ENCODE results near the gene SLC43A3. TPM values are rescaled to one million over a fixed set of nuclear protein-coding genes. Genes with fewer than 3 reads are reported as not detected.

Gene SLC43A3
- total and polyA plus RNA-seq, 9 of the 15 experiments (the other 6 are each of a cell fraction or from before 2014, with no cell fraction given) = 63.7 to 281 (median 139) TPM

- TF ChIP-seq ATF2 (CRISPR knock-in tag; IDR thresholded peaks at IDR 0.05) (no peak), ZNF24 (IDR thresholded peaks at IDR 0.05) (0 out of 2 replicates have a peak, but pooled peaks have one; percentile 51), L3MBTL2 (IDR thresholded peaks at IDR 0.05) (peak; percentile 58; the same call in 1 of the 2 replicates), BCOR (IDR thresholded peaks at IDR 0.05) (peak; percentile 92), HOXB6 (CRISPR knock-in tag; IDR thresholded peaks at IDR 0.05; ENCODE audit: borderline replicate concordance) (no peak), SMARCA5 (IDR thresholded peaks at IDR 0.05) (peak; percentile 68), EGR1 (conservative IDR thresholded peaks at IDR 0.05) (peak; percentile 48), CREB5 (CRISPR knock-in tag; IDR thresholded peaks at IDR 0.05) (no peak), KDM1A (IDR thresholded peaks at IDR 0.05) (peak; percentile 18 to 65; a peak in 1 of 4 replicates), BHLHE40 (IDR thresholded peaks at IDR 0.05; ENCODE audit: low read length) (peak; percentile 27; the same call in 1 of the 2 replicates), MAX (CRISPR knock-in tag; IDR thresholded peaks at IDR 0.05) (peak; percentile 30; the same call in 1 of the 2 replicates), CEBPB (tag; IDR thresholded peaks at IDR 0.05) (peak; percentile 68), ZFP36 (IDR thresholded peaks at IDR 0.05; ENCODE audit: low read depth, low read length, partially characterized antibody) (peak; percentile 85), ATF1 (CRISPR knock-in tag; IDR thresholded peaks at IDR 0.05) (no peak), ATF1 (tag; IDR thresholded peaks at IDR 0.05) (peak; percentile 45), SAFB (IDR thresholded peaks at IDR 0.05; ENCODE audit: borderline replicate concordance, low read depth, low read length) (0 out of 2 replicates have a peak, but pooled peaks have one; percentile 51)
Measured at GRCh38 chr11:57464539-57465181, 37.7 kb upstream of the SLC43A3 start (continued).

Measured in K562 (cell line).